ENCODE measurements around the gene GCG. TPM values are rescaled to one million over a fixed set of nuclear protein-coding genes. Genes with fewer than 3 reads are reported as not detected.

GCG gene
- total RNA-seq, 2 experiments from 2014 or later: not detected

Other genes starting within 250 kb of the GCG start
- 10 to 100 TPM; 29.9 to 30.7 TPM for gene DPP4, start 78.0 kb downstream of the GCG start, total RNA-seq
- gene FAP, start 91.2 kb upstream of the GCG start, total RNA-seq: not detected
- 10 to 100 TPM; 33.3 to 34.2 TPM for gene IFIH1, start 166.4 kb upstream of the GCG start, total RNA-seq
- 10 to 100 TPM; 30.5 to 32.1 TPM for gene GCA, start 191.9 kb upstream of the GCG start, total RNA-seq